Muscle layer of colon (tissue), 2 donors: Measurements from ENCODE around the gene CTNNA2.

Experiments used
- H3K27ac ChIP-seq: one replicate; pipeline ENCODE4 v1.7.0; 2013; ENCODE audit warnings: low read depth, mild to moderate bottlenecking, low read length, moderate library complexity
- H3K27me3 ChIP-seq, 2 donors: one replicate each; pipeline ENCODE4 v1.7.0; 2013; ENCODE audit warnings: low read length in 2 of 2, mild to moderate bottlenecking in 2 of 2; ENCODE audit not compliant: insufficient read depth in 2 of 2, control insufficient read depth in 1 of 2
- H3K36me3 ChIP-seq: one replicate; pipeline ENCODE4 v1.7.0; 2013; ENCODE audit warnings: mild to moderate bottlenecking, low read length; ENCODE audit not compliant: insufficient read depth
- H3K4me1 ChIP-seq: one replicate; pipeline ENCODE4 v1.7.0; 2013; ENCODE audit warnings: mild to moderate bottlenecking, low read length; ENCODE audit not compliant: insufficient read depth
- H3K4me3 ChIP-seq, 2 donors: one replicate each; pipeline ENCODE4 v1.7.0; 2013; ENCODE audit warnings: low read length in 2 of 2, low read depth in 1 of 2, mild to moderate bottlenecking in 1 of 2, moderate library complexity in 1 of 2
- H3K9ac ChIP-seq: one replicate; pipeline ENCODE4 v1.7.0; 2013; ENCODE audit warnings: low read length
- H3K9me3 ChIP-seq: one replicate; pipeline ENCODE4 v1.7.0; 2013; ENCODE audit warnings: mild to moderate bottlenecking, low read length
- donor health status: abdominal sarcoma.
- donor health status: Adenocarcinoma of cecum.

CTNNA2 gene

GRCh38 chr2:80392441-80392840 is 879.6 kb downstream of the CTNNA2 start:
- Histone ChIP-seq H3K4me1 (no peaks in the 10 kb centered on the region), H3K9me3 (no peaks in the 10 kb centered on the region), H3K36me3 (no peaks in the 10 kb centered on the region), H3K27me3 (no peaks in the 10 kb centered on the region), H3K4me3 (no peak overlapping the region), H3K9ac (no peak overlapping the region), H3K27ac (no peak overlapping the region)

DNA sequence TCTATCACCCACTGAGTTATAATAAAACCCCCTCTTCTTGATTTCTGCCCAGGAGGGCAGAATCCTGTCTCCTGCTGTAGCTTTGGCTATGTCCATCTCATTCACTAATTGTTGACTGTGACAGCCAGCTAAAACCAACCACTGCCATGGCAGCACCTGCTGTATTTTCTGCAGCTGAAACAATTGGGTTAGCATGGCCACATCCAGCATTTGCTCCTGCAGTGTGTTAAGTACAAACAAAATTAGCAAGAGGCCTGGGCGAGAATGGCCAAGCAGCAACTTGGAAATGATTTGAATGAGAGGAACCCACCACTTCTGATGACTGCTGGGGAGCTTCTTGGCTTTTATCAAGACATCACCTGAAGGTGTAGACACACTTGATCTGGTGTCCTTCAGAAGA is 881.1 kb downstream of the CTNNA2 start:
- Histone ChIP-seq H3K9ac (no peak overlapping the region), H3K27me3 (no peaks in the 10 kb centered on the region), H3K36me3 (no peaks in the 10 kb centered on the region), H3K4me3 (no peak overlapping the region), H3K27ac (no peak overlapping the region), H3K4me1 (no peaks in the 10 kb centered on the region), H3K9me3 (no peaks in the 10 kb centered on the region)

- H3K27ac ChIP-seq: no peak overlapping the region
- H3K4me3 ChIP-seq: no peak overlapping the region
- no peak overlapping the region for H3K9ac ChIP-seq
- no peaks in the 10 kb centered on the region for H3K36me3 ChIP-seq
- H3K4me1 ChIP-seq: no peaks in the 10 kb centered on the region
- no peaks in the 10 kb centered on the region for H3K9me3 ChIP-seq
- no peaks in the 10 kb centered on the region for H3K27me3 ChIP-seq
Observed at GRCh38 chr2:80395251-80395650, 882.4 kb downstream of the CTNNA2 start.

GRCh38 chr2:80396276-80396675 is 883.4 kb downstream of the CTNNA2 start:
- Histone ChIP-seq H3K27me3 (no peaks in the 10 kb centered on the region), H3K9me3 (no peaks in the 10 kb centered on the region), H3K36me3 (no peaks in the 10 kb centered on the region), H3K27ac (no peak overlapping the region), H3K9ac (no peak overlapping the region), H3K4me3 (no peak overlapping the region), H3K4me1 (no peaks in the 10 kb centered on the region)

DNA sequence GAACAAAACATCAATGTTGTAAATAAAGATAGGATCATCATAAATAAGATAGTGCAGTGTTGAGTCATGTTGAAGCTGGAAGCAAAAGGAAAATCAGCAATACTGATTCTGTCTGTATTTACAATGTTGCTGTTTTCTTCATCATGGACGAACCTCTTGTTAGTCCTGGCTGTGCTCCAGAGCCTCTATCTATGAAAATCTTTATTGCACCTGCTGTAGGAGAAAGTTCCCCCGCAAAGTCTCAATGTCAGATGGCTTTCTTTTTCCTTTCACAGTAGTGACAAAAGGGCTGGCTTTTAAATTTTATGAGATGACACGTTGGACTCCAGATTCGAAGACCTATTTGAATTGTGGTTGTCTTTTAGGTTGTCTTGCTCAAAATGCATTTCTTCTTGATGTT is 890.2 kb downstream of the CTNNA2 start:
- no peak overlapping the region for H3K27ac ChIP-seq
- H3K36me3 ChIP-seq: no peaks in the 10 kb centered on the region
- no peak overlapping the region for H3K9ac ChIP-seq
- no peaks in the 10 kb centered on the region for H3K4me1 ChIP-seq
- H3K9me3 ChIP-seq: no peaks in the 10 kb centered on the region
- H3K4me3 ChIP-seq: no peak overlapping the region
- no peaks in the 10 kb centered on the region for H3K27me3 ChIP-seq

DNA sequence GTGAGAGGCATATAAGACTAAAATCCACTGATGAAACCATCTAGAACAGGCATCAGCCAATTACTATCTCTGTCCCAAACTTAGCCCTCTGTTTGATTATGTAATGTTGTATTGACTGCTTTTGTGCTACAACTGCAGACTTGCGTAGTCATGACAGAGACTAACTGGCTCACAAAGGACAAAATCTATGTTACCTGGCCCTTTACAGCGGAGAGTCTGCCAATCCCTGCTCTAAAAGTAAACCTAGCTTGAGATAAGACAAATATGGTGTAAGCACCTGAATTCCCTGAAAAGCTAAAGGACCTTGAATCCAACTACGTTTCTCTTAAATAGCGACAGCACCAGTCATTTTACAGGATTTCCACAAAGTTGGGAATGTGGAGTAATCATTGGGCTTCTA is 894.5 kb downstream of the CTNNA2 start:
- Histone ChIP-seq H3K36me3 (no peaks in the 10 kb centered on the region), H3K4me1 (no peaks in the 10 kb centered on the region), H3K9me3 (no peaks in the 10 kb centered on the region), H3K27ac (no peak overlapping the region), H3K27me3 (no peaks in the 10 kb centered on the region), H3K4me3 (no peak overlapping the region), H3K9ac (no peak overlapping the region)

DNA sequence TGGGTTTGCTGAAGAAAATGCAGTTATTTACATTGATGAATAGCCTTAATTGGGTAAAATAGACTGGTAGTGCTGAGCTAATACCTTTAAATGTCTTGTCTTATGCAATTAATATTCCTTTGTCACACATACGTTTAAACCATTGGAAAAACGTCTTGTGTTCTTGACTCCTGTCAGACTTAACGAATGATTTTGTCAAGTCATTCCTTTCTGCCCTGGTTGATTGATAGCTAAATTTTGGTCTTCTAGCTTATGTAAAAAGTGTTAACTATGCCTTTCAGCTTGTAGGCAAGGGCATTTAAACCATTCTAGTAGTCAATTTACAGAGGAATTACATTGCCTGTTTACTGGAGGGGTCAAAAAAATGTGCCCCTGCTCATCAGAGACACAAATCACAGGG is 897.5 kb downstream of the CTNNA2 start:
- H3K4me1 ChIP-seq: no peaks in the 10 kb centered on the region
- no peak overlapping the region for H3K9ac ChIP-seq
- no peaks in the 10 kb centered on the region for H3K36me3 ChIP-seq
- H3K27ac ChIP-seq: no peak overlapping the region
- H3K27me3 ChIP-seq: no peaks in the 10 kb centered on the region
- H3K4me3 ChIP-seq: no peak overlapping the region
- no peaks in the 10 kb centered on the region for H3K9me3 ChIP-seq

DNA sequence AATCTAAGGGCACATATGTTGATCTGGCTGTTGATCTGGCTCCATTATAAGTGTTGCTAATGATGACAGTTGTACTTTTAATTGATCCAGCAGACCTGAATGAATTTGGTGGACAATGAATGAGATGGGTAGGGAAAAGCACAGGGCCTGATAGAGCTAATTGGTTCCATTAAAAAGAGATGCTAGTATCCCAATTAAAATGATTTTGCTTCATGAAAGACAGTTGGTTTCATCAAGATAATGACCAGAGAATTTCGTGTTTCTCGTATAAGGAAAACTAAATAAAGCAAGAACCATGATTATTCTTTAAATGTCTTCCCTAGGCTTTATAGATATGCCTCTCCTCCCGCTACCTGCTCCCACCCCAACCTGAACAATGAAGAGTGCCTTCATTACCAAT is 900.3 kb downstream of the CTNNA2 start:
- H3K36me3 ChIP-seq: no peaks in the 10 kb centered on the region
- H3K27me3 ChIP-seq: no peaks in the 10 kb centered on the region
- no peak overlapping the region for H3K4me3 ChIP-seq
- no peak overlapping the region for H3K27ac ChIP-seq
- no peaks in the 10 kb centered on the region for H3K9me3 ChIP-seq
- no peaks in the 10 kb centered on the region for H3K4me1 ChIP-seq
- no peak overlapping the region for H3K9ac ChIP-seq

DNA sequence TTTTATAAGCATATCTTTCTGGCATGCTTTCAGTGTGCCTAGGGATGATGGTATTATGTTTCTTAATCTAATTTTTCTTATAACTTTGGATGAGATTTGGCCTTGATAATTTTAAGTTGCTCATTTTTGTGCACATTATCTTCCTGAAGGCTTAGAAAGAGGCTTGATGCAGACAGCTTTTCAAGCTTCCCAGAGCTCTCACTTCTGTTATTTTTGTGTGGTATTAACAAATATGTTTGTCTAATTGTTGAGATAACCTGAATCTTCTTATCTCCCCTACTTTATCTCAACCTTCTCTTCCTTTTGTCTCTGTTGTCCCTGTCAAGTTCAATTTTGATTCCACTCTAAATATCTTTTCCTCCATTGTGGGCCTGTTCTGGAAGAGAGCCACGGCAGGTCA is 904.9 kb downstream of the CTNNA2 start:
- H3K27me3 ChIP-seq: no peaks in the 10 kb centered on the region
- H3K9me3 ChIP-seq: no peaks in the 10 kb centered on the region
- H3K4me1 ChIP-seq: no peaks in the 10 kb centered on the region
- H3K36me3 ChIP-seq: no peaks in the 10 kb centered on the region
- no peak overlapping the region for H3K4me3 ChIP-seq
- H3K9ac ChIP-seq: no peak overlapping the region
- no peak overlapping the region for H3K27ac ChIP-seq

DNA sequence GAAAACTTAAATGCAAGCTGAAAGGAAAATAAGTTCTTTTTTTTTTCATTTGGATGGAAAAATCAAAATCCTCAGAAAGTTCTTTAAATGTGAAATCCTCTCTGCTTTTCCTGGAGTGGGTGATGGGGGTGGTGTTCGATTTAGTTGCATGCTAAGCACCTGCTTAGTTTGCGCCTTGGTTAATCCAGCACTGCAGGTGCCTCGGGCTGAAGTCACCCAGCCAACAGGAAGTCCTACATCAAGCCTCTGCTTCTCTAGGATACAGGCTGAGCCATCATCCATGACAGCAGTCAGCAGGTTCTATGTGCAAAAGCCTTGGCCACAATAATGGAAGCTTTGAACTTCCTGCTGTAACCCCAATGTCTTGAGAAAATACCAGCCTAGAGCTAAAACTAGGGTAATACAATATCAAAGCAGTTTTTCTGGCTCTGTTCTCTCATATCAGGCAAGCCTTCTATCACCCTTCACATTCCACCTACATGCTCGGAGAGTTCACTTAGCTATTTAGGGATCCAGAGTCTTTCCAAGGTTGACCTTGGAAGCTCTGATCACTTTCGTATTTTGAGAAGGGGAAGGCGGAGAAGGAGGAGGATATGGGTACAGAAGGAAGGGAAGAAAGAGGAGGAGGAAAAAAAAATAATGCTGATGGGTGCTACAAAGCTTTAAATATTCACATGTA is 907.8 kb downstream of the CTNNA2 start:
- no peaks in the 10 kb centered on the region for H3K36me3 ChIP-seq
- H3K4me3 ChIP-seq: no peak overlapping the region
- no peaks in the 10 kb centered on the region for H3K4me1 ChIP-seq
- H3K27ac ChIP-seq: no peak overlapping the region
- H3K27me3 ChIP-seq: no peaks in the 10 kb centered on the region
- H3K9me3 ChIP-seq: no peaks in the 10 kb centered on the region
- no peak overlapping the region for H3K9ac ChIP-seq

DNA sequence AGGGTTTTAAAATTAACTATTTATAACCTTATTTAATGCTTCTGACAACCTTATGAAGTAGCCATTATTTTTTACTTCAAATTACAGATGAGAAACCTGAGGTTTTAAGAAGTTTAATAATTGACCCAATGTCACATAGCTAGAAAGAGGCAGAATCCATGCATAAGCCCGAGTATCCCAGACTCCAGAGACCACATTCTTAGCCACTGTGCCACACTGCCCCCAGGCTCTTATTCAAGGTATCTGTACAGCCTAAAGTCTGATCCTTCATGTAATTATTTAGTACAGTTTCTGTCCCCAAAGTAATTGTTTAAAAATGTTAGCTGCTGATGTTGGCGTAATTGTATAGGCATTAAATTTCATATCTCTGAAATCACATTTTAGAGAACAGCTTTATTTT is 916.4 kb downstream of the CTNNA2 start:
- no peak overlapping the region for H3K9ac ChIP-seq
- H3K27ac ChIP-seq: no peak overlapping the region
- no peaks in the 10 kb centered on the region for H3K4me1 ChIP-seq
- H3K27me3 ChIP-seq: no peaks in the 10 kb centered on the region
- H3K4me3 ChIP-seq: no peak overlapping the region
- no peaks in the 10 kb centered on the region for H3K9me3 ChIP-seq
- H3K36me3 ChIP-seq: no peaks in the 10 kb centered on the region

GRCh38 chr2:80437959-80438358 is 925.1 kb downstream of the CTNNA2 start:
- Histone ChIP-seq H3K27ac (no peak overlapping the region), H3K9ac (no peak overlapping the region), H3K9me3 (no peaks in the 10 kb centered on the region), H3K27me3 (no peaks in the 10 kb centered on the region), H3K36me3 (no peaks in the 10 kb centered on the region), H3K4me1 (no peaks in the 10 kb centered on the region), H3K4me3 (no peak overlapping the region)
